ENCODE measurements around the gene PROZ.

The PROZ gene

GRCh38 chr13:113138792-113139551 is 19.5 kb upstream of the PROZ start:
- DNase-seq (ENCODE audit: low read depth), result no peak
- no peak overlapping the region for H3K4me3 ChIP-seq (ENCODE audit: control insufficient read depth, low read depth, low read length)
- no peak for TF ChIP-seq CTCF (conservative IDR thresholded peaks at IDR 0.05; ENCODE audit: control insufficient read depth, insufficient read depth, low read depth, low read length)

- no peak for TF ChIP-seq CTCF (conservative IDR thresholded peaks at IDR 0.05; ENCODE audit: control insufficient read depth, insufficient read depth, low read depth, low read length)
- no peak for DNase-seq (ENCODE audit: low read depth)
- no peak overlapping the region for H3K4me3 ChIP-seq (ENCODE audit: control insufficient read depth, low read depth, low read length)
Observed at GRCh38 chr13:113139577-113139976, 18.9 kb upstream of the PROZ start.

GRCh38 chr13:113140677-113141600 is 17.5 kb upstream of the PROZ start:
- DNase-seq (ENCODE audit: low read depth), result no peak
- no peak overlapping the region for H3K4me3 ChIP-seq (ENCODE audit: control insufficient read depth, low read depth, low read length)
- TF ChIP-seq CTCF (conservative IDR thresholded peaks at IDR 0.05; ENCODE audit: control insufficient read depth, insufficient read depth, low read depth, low read length), result no peak

GRCh38 chr13:113141601-113141970 is 16.9 kb upstream of the PROZ start:
- DNase-seq (ENCODE audit: low read depth), result no peak
- no peak for TF ChIP-seq CTCF (conservative IDR thresholded peaks at IDR 0.05; ENCODE audit: control insufficient read depth, insufficient read depth, low read depth, low read length)
- H3K4me3 ChIP-seq (ENCODE audit: control insufficient read depth, low read depth, low read length), result no peak overlapping the region

GRCh38 chr13:113142876-113143275 is 15.6 kb upstream of the PROZ start:
- TF ChIP-seq CTCF (conservative IDR thresholded peaks at IDR 0.05; ENCODE audit: control insufficient read depth, insufficient read depth, low read depth, low read length), result no peak
- no peak overlapping the region for H3K4me3 ChIP-seq (ENCODE audit: control insufficient read depth, low read depth, low read length)
- no peak for DNase-seq (ENCODE audit: low read depth)

- no peak overlapping the region for H3K4me3 ChIP-seq (ENCODE audit: control insufficient read depth, low read depth, low read length)
- no peak for DNase-seq (ENCODE audit: low read depth)
- no peak for TF ChIP-seq CTCF (conservative IDR thresholded peaks at IDR 0.05; ENCODE audit: control insufficient read depth, insufficient read depth, low read depth, low read length)
Observed at GRCh38 chr13:113143466-113144254, 14.8 kb upstream of the PROZ start.

Measured in fibroblast of mammary gland (primary cell).